ENCODE data around the gene PRKCB.
"Not testable (repeated sequence)": the region's sequence is repeated elsewhere in the genome, so short reads cannot be mapped to it uniquely, and the experiment has no call there.

DNA sequence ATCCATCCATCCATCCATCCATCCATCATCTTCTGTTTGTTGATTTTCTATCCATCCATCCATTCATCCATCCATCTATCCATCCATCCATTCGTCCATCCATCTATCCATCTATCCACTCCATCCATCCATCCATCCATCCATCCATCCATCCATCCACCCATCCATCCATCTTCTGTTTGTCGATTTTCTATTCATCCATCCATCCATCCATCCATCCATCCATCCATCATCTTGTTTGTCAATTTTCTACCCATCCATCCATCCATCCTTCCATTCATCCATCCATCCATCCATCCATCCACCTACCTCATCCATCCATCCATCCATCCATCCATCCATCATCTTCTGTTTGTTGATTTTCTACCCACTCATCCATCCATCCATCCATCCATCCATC lies 97.9 kb downstream of the PRKCB start:
- TF ChIP-seq, protein P1, sequence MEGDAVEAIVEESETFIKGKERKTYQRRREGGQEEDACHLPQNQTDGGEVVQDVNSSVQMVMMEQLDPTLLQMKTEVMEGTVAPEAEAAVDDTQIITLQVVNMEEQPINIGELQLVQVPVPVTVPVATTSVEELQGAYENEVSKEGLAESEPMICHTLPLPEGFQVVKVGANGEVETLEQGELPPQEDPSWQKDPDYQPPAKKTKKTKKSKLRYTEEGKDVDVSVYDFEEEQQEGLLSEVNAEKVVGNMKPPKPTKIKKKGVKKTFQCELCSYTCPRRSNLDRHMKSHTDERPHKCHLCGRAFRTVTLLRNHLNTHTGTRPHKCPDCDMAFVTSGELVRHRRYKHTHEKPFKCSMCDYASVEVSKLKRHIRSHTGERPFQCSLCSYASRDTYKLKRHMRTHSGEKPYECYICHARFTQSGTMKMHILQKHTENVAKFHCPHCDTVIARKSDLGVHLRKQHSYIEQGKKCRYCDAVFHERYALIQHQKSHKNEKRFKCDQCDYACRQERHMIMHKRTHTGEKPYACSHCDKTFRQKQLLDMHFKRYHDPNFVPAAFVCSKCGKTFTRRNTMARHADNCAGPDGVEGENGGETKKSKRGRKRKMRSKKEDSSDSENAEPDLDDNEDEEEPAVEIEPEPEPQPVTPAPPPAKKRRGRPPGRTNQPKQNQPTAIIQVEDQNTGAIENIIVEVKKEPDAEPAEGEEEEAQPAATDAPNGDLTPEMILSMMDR (IDR thresholded peaks at IDR 0.05), result not testable (repeated sequence)
- TF ChIP-seq POLR2A (IDR thresholded peaks at IDR 0.05), result not testable (repeated sequence)
